Activated CD8-positive, alpha-beta T cell treated with anti-CD3 and anti-CD28 coated beads, Interleukin-2, amount 10 ng/mL, durations not matched to agents 7 days and 5 days (primary cell): ENCODE results near the gene MAP4. TPM values are rescaled to one million over a fixed set of nuclear protein-coding genes. Genes with fewer than 3 reads are reported as not detected.
"Not testable (repeated sequence)": the region's sequence is repeated elsewhere in the genome, so short reads cannot be mapped to it uniquely, and the experiment has no call there.

Experiments
- ATAC-seq: fragments of 150-1000 bp; cut with Tn5 transposase; one replicate; pipeline ENCODE4 v1.10.0; 2021; ENCODE audit warnings: moderate library complexity
- CTCF ChIA-PET: fragments of 350-600 bp; sonication (Branson Sonifier 250); formaldehyde crosslinking; loops from one replicate; lab custom pipeline; 2021; ENCODE audit warnings: antibody characterized with exemption; lab: Charles Lee
- POLR2A ChIA-PET: fragments of 350-600 bp; sonication (Branson Sonifier 250); formaldehyde crosslinking; loops from one replicate; lab custom pipeline; 2021; ENCODE audit warnings: antibody characterized with exemption; lab: Charles Lee
- DNase-seq: peaks from one replicate; pipeline ENCODE4 v3.0.0-alpha.2; 2020
- H3K27ac Mint-ChIP-seq: one replicate; pipeline ENCODE4 v1.8.0; 2021; ENCODE audit warnings: mild to moderate bottlenecking, mixed read lengths
- H3K27me3 Mint-ChIP-seq: one replicate; pipeline ENCODE4 v1.8.0; 2021; ENCODE audit warnings: low read depth, mixed read lengths
- H3K36me3 Mint-ChIP-seq: one replicate; pipeline ENCODE4 v1.8.0; 2021; ENCODE audit warnings: low read depth, mixed read lengths
- H3K4me1 Mint-ChIP-seq: one replicate; pipeline ENCODE4 v1.8.0; 2021; ENCODE audit warnings: low read depth, mixed read lengths
- H3K4me3 Mint-ChIP-seq: one replicate; pipeline ENCODE4 v1.8.0; 2021; ENCODE audit warnings: mild to moderate bottlenecking, mixed read lengths
- H3K9me3 Mint-ChIP-seq: one replicate; pipeline ENCODE4 v1.8.0; 2022; ENCODE audit warnings: mixed read lengths; ENCODE audit not compliant: insufficient read depth
- total RNA-seq, 2 experiments: library from RNA; stranded (reverse); gene quantifications; one replicate each; pipeline ENCODE4 v1.2.3, GENCODE V29; 2021

MAP4 gene
- total RNA-seq, 2 experiments from 2014 or later, result 119 to 120 TPM

- Mint-ChIP-seq H3K27me3 (no peaks in the 10 kb centered on the region), H3K27ac (no peak overlapping the region), H3K4me1 (peaks cover 27% of the 10 kb centered on the region), H3K4me3 (no peak overlapping the region), H3K36me3 (peaks cover 6% of the 10 kb centered on the region), H3K9me3 (no peaks in the 10 kb centered on the region)
- DNase-seq (no peak), ATAC-seq (no peak)
- CTCF ChIA-PET, result interaction anchor here (0.9 to 2.0 kb wide), 2 partner anchors 139 to 145 kb away, joined by 6 to 7 read pairs; no protein-coding TSS in a partner anchor
- POLR2A ChIA-PET, result no interaction called here
Measured at GRCh38 chr3:48012659-48013058, 3.6 kb downstream of the MAP4 start.

DNA sequence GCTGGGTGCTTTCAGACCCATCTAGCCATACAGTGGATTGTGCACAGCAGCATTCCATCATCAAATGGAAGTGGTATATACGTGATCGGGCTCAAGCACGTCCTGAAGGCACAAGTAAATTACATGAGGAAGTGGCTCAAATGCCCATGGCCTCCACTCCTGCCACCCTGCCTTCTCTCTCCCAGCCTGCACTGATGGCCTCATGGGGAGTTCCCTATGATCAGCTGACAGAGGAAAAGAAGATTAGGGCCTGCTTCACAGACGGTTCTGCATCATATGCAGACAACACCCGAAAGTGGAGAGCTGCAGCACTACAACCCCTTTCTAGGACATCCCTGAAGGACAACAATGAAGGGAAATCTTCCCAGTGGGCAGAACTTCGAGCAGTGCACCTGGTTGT lies 8.2 kb downstream of the MAP4 start:
- H3K4me3 Mint-ChIP-seq, H3K4me1 Mint-ChIP-seq, ATAC-seq, POLR2A ChIA-PET, H3K27ac Mint-ChIP-seq, DNase-seq, H3K27me3 Mint-ChIP-seq, H3K36me3 Mint-ChIP-seq, H3K9me3 Mint-ChIP-seq, CTCF ChIA-PET: not testable (repeated sequence)

DNA sequence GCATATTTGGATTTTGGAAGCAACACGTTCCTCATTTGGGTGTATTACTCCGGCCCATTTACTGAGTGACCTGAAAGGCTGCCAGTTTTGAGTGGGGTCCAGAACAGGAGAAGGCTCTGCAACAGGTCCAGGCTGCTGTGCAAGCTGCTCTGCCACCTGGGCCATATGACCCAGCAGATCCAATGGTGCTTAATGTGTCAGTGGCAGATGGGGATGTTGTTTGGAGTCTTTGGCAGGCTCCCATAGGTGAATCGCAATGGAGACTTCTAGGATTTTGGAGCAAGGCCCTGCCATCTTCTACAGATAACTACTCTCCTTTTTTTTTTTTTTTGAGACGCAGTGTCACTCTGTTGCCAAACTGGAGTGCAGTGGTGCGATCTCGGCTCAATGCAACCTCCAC lies 8.9 kb downstream of the MAP4 start:
- CTCF ChIA-PET, H3K9me3 Mint-ChIP-seq, H3K27me3 Mint-ChIP-seq, H3K4me3 Mint-ChIP-seq, H3K27ac Mint-ChIP-seq, POLR2A ChIA-PET, DNase-seq, ATAC-seq, H3K36me3 Mint-ChIP-seq, H3K4me1 Mint-ChIP-seq: not testable (repeated sequence)

DNA sequence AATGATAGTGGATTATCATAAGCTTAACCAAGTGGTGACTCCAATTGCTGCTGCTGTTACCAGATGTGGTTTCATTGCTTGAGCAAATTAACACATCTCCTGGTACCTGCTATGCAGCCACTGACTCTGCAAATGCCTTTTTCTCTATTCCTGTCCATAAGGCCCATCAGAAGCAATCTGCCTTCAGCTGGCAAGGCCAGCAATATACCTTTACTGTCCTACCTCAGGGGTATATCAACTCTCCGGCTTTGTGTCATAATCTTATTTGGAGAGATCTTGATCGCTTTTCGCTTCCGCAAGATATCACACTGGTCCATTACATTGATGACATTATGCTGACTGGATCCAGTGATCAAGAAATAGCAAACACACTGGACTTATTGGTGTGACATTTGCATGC lies 9.4 kb downstream of the MAP4 start:
- H3K4me3 Mint-ChIP-seq, H3K27me3 Mint-ChIP-seq, H3K4me1 Mint-ChIP-seq, POLR2A ChIA-PET, H3K36me3 Mint-ChIP-seq, ATAC-seq, DNase-seq, H3K9me3 Mint-ChIP-seq, H3K27ac Mint-ChIP-seq, CTCF ChIA-PET: not testable (repeated sequence)

DNA sequence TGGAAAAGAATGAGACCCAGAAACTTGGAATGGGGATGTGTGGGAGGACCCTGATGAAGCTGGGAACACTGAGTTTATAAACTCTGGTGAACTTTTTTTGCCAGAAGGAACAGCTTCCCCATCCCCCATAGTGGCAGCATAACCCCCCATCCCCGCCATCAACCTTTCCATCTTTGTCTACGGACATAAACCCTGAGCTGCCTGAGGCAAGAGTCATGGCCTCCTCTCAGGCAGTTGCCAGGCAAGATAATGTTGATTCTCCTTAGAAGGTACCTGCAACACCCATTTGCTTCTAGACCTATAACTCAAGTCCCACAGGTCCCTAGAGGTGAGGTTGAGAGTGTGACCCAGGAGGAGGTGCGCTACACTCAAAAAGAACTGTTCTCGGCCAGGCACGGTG lies 11.5 kb downstream of the MAP4 start:
- Mint-ChIP-seq H3K36me3 (peaks cover 3% of the 10 kb centered on the region), H3K4me3 (no peak overlapping the region), H3K27me3 (no peaks in the 10 kb centered on the region), H3K4me1 (no peaks in the 10 kb centered on the region), H3K9me3 (no peaks in the 10 kb centered on the region), H3K27ac (no peak overlapping the region)
- DNase-seq (no peak), ATAC-seq (no peak)
- ChIA-PET CTCF (no interaction called here), POLR2A (interaction anchor here (0.5 to 0.6 kb wide), 2 partner anchors 417 to 552 kb away, joined by 3 read pairs; no protein-coding TSS in a partner anchor)

DNA sequence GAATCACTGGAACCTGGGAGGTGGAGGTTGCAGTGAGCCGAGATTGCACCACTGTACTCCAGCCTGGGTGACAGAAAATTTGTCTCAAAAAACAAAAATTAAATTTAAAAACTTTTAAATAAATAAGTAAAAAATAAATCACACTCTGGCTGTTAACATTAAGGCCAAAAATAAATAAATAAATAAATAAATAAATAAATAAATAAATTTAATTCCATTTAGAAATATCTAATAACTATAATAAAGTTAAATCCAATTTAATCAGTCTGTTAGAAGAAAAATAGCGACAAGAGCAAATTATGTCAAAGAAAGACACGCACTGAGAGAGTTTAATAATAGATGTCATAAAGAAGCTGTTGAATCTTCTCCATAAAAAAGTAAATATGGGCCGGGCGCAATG lies 13.4 kb downstream of the MAP4 start:
- H3K27me3 Mint-ChIP-seq, result no peaks in the 10 kb centered on the region
- no peak overlapping the region for H3K27ac Mint-ChIP-seq
- no peaks in the 10 kb centered on the region for H3K4me1 Mint-ChIP-seq
- ATAC-seq, result no peak
- CTCF ChIA-PET, result interaction anchor here (1.3 kb wide), 1 partner anchor 148 kb away, joined by 3 read pairs; no protein-coding TSS in a partner anchor
- no peak overlapping the region for H3K4me3 Mint-ChIP-seq
- POLR2A ChIA-PET, result interaction anchor here (0.6 kb wide), 1 partner anchor 109 kb away, joined by 3 read pairs; no protein-coding TSS in a partner anchor
- H3K9me3 Mint-ChIP-seq, result no peaks in the 10 kb centered on the region
- DNase-seq, result no peak
- H3K36me3 Mint-ChIP-seq, result peaks cover 6% of the 10 kb centered on the region

GRCh38 chr3:48001991-48002390 lies 14.2 kb downstream of the MAP4 start:
- ChIA-PET CTCF (interaction anchor here (1.1 to 2.7 kb wide), 2 partner anchors 12 to 149 kb away, joined by 4 to 11 read pairs; no protein-coding TSS in a partner anchor), POLR2A (no interaction called here)
- Mint-ChIP-seq H3K36me3 (peaks cover 7% of the 10 kb centered on the region), H3K27ac (no peak overlapping the region), H3K4me3 (no peak overlapping the region), H3K4me1 (no peaks in the 10 kb centered on the region), H3K9me3 (no peaks in the 10 kb centered on the region), H3K27me3 (no peaks in the 10 kb centered on the region)
- ATAC-seq, result no peak
- DNase-seq, result no peak

- Mint-ChIP-seq H3K4me1 (no peaks in the 10 kb centered on the region), H3K27ac (no peak overlapping the region), H3K9me3 (no peaks in the 10 kb centered on the region), H3K4me3 (no peak overlapping the region), H3K36me3 (peaks cover 12% of the 10 kb centered on the region), H3K27me3 (no peaks in the 10 kb centered on the region)
- no peak for DNase-seq
- POLR2A ChIA-PET, result no interaction called here
- CTCF ChIA-PET, result interaction anchor here (1.4 to 2.7 kb wide), 3 partner anchors 10 to 175 kb away, joined by 3 to 11 read pairs (median 3); no protein-coding TSS in a partner anchor
- ATAC-seq, result no peak
Measured at GRCh38 chr3:48000212-48000611, 16.0 kb downstream of the MAP4 start.

- H3K36me3 Mint-ChIP-seq, result peaks cover 19% of the 10 kb centered on the region
- ATAC-seq, result no peak
- H3K27me3 Mint-ChIP-seq, result no peaks in the 10 kb centered on the region
- CTCF ChIA-PET, result interaction anchor here (1.2 to 2.7 kb wide), 3 partner anchors 17 to 158 kb away, joined by 3 to 12 read pairs (median 7); no protein-coding TSS in a partner anchor
- no peaks in the 10 kb centered on the region for H3K9me3 Mint-ChIP-seq
- no peak overlapping the region for H3K27ac Mint-ChIP-seq
- H3K4me1 Mint-ChIP-seq, result no peaks in the 10 kb centered on the region
- no peak overlapping the region for H3K4me3 Mint-ChIP-seq
- DNase-seq, result no peak
- POLR2A ChIA-PET, result interaction anchor here (0.6 to 0.7 kb wide), 3 partner anchors 56 to 171 kb away, joined by 3 to 4 read pairs (median 3); no protein-coding TSS in a partner anchor
Measured at GRCh38 chr3:47996440-47996839, 19.8 kb downstream of the MAP4 start.

DNA sequence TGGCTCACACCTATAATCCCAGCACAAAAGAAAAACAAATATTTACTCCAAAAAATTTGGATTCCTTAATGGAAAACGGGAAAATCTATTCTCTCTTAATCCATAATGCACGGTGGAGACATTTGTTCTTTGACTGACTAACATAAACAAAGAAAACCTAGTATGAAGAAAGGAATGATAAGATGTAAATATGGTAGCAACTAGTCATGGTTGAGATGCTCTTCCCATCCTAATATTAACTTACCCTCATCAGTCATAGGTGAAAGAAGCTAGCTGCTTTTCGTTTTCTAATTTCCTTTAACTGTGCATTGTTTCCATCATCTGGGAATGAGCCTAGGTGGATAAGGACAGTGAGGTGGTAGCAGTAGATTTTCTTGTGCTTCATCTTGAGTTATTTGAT lies 22.0 kb downstream of the MAP4 start:
- POLR2A ChIA-PET, result no interaction called here
- ATAC-seq (no peak), DNase-seq (no peak)
- Mint-ChIP-seq H3K36me3 (peaks cover 20% of the 10 kb centered on the region), H3K4me1 (peaks cover 5% of the 10 kb centered on the region), H3K27me3 (no peaks in the 10 kb centered on the region), H3K9me3 (no peaks in the 10 kb centered on the region), H3K4me3 (no peak overlapping the region), H3K27ac (no peak overlapping the region)
- CTCF ChIA-PET, result interaction anchor here (1.0 kb wide), 1 partner anchor 169 kb away, joined by 4 read pairs; no protein-coding TSS in a partner anchor

DNA sequence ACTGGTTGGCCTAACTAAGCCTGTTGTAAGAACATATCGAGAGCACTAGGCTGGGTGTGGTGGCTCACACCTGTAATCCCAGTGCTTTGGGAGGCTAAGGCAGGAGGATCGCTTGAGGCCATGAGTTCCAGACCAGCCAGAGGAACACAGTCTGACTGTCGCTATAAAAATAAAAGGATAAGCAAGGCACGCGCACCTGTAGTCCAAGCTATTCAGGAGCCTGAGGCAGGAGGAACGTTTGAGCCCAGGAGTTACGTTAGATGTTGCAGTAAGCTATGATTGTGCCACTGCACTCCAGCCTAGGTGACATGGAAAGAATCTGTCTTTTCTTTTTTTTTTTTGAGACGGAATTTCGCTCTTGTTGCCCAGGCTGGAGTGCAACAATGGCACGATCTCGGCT lies 24.9 kb downstream of the MAP4 start:
- Mint-ChIP-seq H3K9me3 (no peaks in the 10 kb centered on the region), H3K27ac (no peak overlapping the region), H3K27me3 (no peaks in the 10 kb centered on the region), H3K4me3 (no peak overlapping the region), H3K4me1 (peaks cover 5% of the 10 kb centered on the region), H3K36me3 (peaks cover 12% of the 10 kb centered on the region)
- POLR2A ChIA-PET, result no interaction called here
- no peak for ATAC-seq
- DNase-seq, result no peak
- CTCF ChIA-PET, result interaction anchor here (2.5 to 2.7 kb wide), 2 partner anchors 154 to 160 kb away, joined by 7 to 11 read pairs; no protein-coding TSS in a partner anchor

DNA sequence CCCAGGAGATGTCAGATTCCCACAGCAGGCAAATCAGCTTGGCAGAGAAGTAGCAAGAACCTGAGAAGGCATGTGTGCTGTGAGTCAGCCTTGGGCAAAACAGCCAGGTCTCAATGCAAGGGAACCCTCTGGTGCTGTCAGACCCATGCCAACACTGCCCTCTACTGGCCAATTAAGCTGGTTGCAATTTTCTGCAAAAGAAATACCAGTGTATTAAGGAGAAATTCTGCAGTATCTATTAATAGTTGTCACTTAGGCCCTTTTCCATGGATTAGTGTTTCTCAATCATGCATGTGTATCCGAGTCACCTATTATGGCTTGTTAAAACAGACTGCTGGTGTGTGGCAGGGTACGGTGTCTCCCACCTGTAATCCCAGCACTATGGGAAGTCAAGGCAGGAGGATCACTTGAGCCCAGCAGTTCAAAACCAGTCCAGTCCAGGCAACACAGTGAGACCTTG lies 26.2 kb downstream of the MAP4 start:
- Mint-ChIP-seq H3K9me3 (no peaks in the 10 kb centered on the region), H3K4me3 (no peak overlapping the region), H3K27ac (no peak overlapping the region), H3K4me1 (peaks cover 5% of the 10 kb centered on the region), H3K36me3 (peaks cover 10% of the 10 kb centered on the region), H3K27me3 (no peaks in the 10 kb centered on the region)
- DNase-seq, result peak; percentile 84
- ChIA-PET CTCF (interaction anchor here (0.6 to 2.6 kb wide), 31 partner anchors 8 to 197 kb away, joined by 3 to 46 read pairs (median 5); no protein-coding TSS in a partner anchor), POLR2A (interaction anchor here (0.9 kb wide), 1 partner anchor 165 kb away, joined by 3 read pairs; no protein-coding TSS in a partner anchor)
- ATAC-seq, result peak; percentile 93
